ENCODE results near the gene IL18BP. TPM values are rescaled to one million over a fixed set of nuclear protein-coding genes. Genes with fewer than 3 reads are reported as not detected.

Gene IL18BP
- total RNA-seq, 1 donor from 2014 or later: 3.7 TPM

GRCh38 chr11:72006309-72007088 lies 7.8 kb downstream of the IL18BP start:
- ATAC-seq (ENCODE audit: poor library complexity): no peak
- intact Hi-C loops (cut with DNase I): no loop called here
- DNase-seq: no peak

GRCh38 chr11:72007089-72007476 lies 8.4 kb downstream of the IL18BP start:
- ATAC-seq (ENCODE audit: poor library complexity) (no peak), DNase-seq (no peak)
- intact Hi-C loops (cut with DNase I): no loop called here

GRCh38 chr11:72007587-72007986 lies 8.9 kb downstream of the IL18BP start:
- ATAC-seq (ENCODE audit: poor library complexity) (no peak), DNase-seq (no peak)
- intact Hi-C loops (cut with DNase I): no loop called here

GRCh38 chr11:72008728-72009127 lies 10.0 kb downstream of the IL18BP start:
- ATAC-seq (ENCODE audit: poor library complexity) (no peak), DNase-seq (no peak)

GRCh38 chr11:72009156-72009555 lies 10.4 kb downstream of the IL18BP start:
- intact Hi-C loops (cut with DNase I): no loop called here

More at GRCh38 chr11:72008728-72009127, 10.0 kb downstream of the IL18BP start:
- intact Hi-C loops (cut with DNase I): no loop called here

GRCh38 chr11:72010529-72011233 lies 12.0 kb downstream of the IL18BP start:
- DNase-seq (no peak), ATAC-seq (ENCODE audit: poor library complexity) (peak; percentile 36)
- intact Hi-C loops (cut with DNase I): no loop called here

More at GRCh38 chr11:72009156-72009555, 10.4 kb downstream of the IL18BP start:
- DNase-seq (no peak), ATAC-seq (ENCODE audit: poor library complexity) (no peak)

- intact Hi-C loops (cut with DNase I): no loop called here
These were observed 13.5 kb downstream of the IL18BP start for GRCh38 chr11:72012091-72012630.

GRCh38 chr11:72012897-72013721 lies 14.4 kb downstream of the IL18BP start:
- intact Hi-C loops (cut with DNase I): no loop called here
- ATAC-seq (ENCODE audit: poor library complexity) (peak; percentile 89), DNase-seq (peak; percentile 83)

More at GRCh38 chr11:72012091-72012630, 13.5 kb downstream of the IL18BP start:
- ATAC-seq (ENCODE audit: poor library complexity): no peak
- DNase-seq: no peak

GRCh38 chr11:72013765-72014711 lies 15.3 kb downstream of the IL18BP start:
- no peak for ATAC-seq (ENCODE audit: poor library complexity)
- intact Hi-C loops (cut with DNase I): no loop called here
- DNase-seq: no peak

- ATAC-seq (ENCODE audit: poor library complexity) (no peak), DNase-seq (no peak)
- intact Hi-C loops (cut with DNase I): no loop called here
These were observed 16.1 kb downstream of the IL18BP start for GRCh38 chr11:72014761-72015320.

- DNase-seq (no peak), ATAC-seq (ENCODE audit: poor library complexity) (no peak)
- intact Hi-C loops (cut with DNase I): no loop called here
These were observed 16.9 kb downstream of the IL18BP start for GRCh38 chr11:72015511-72016061.

GRCh38 chr11:72018171-72018570 lies 19.5 kb downstream of the IL18BP start:
- DNase-seq (no peak), ATAC-seq (ENCODE audit: poor library complexity) (no peak)
- intact Hi-C loops (cut with DNase I): no loop called here

- intact Hi-C loops (cut with DNase I): no loop called here
- ATAC-seq (ENCODE audit: poor library complexity) (no peak), DNase-seq (no peak)
These were observed 24.6 kb downstream of the IL18BP start for GRCh38 chr11:72023335-72023734.

GRCh38 chr11:72024069-72024754 lies 25.5 kb downstream of the IL18BP start:
- ATAC-seq (ENCODE audit: poor library complexity): no peak
- intact Hi-C loops (cut with DNase I): loop anchor here (2.0 kb wide), 1 partner anchor 67 kb away; no protein-coding TSS in a partner anchor
- DNase-seq: no peak

- ATAC-seq (ENCODE audit: poor library complexity) (no peak), DNase-seq (no peak)
- intact Hi-C loops (cut with DNase I): no loop called here
These were observed 27.4 kb downstream of the IL18BP start for GRCh38 chr11:72026090-72026489.

GRCh38 chr11:72030472-72031045 lies 31.9 kb downstream of the IL18BP start:
- DNase-seq (no peak), ATAC-seq (ENCODE audit: poor library complexity) (no peak)
- intact Hi-C loops (cut with DNase I): no loop called here
